Bronchial epithelial cell (primary cell): ENCODE results near the gene ATRIP. TPM values are rescaled to one million over a fixed set of nuclear protein-coding genes. Genes with fewer than 3 reads are reported as not detected.
"Not testable (repeated sequence)": the region's sequence is repeated elsewhere in the genome, so short reads cannot be mapped to it uniquely, and the experiment has no call there.

Experiments
- DNase-seq: peaks from one replicate; pipeline ENCODE4 v3.0.0-alpha.2; 2010; ENCODE audit warnings: low read depth
- FAIRE-seq: peaks from 2 replicates; lab custom pipeline; 2011; peaks lifted over from hg19 to GRCh38; lab: Jason Lieb, UNC
- H3K27me3 ChIP-seq: 2 replicates; pipeline ENCODE4 v1.5.1; 2011; ENCODE audit warnings: low read length; ENCODE audit not compliant: control insufficient read depth, insufficient read depth
- H3K36me3 ChIP-seq: 2 replicates; pipeline ENCODE4 v1.5.1; 2011; ENCODE audit warnings: low read length; ENCODE audit not compliant: control insufficient read depth, insufficient read depth
- H3K4me3 ChIP-seq: 2 replicates; pipeline ENCODE4 v1.5.1; 2011; ENCODE audit warnings: mild to moderate bottlenecking, low read depth, low read length, control low read depth
- CTCF ChIP-seq: IDR thresholded peaks from 2 replicates; pipeline ENCODE4 v1.5.1; 2011; ENCODE audit warnings: mild to moderate bottlenecking, moderate library complexity, low read length, control low read depth, inconsistent platforms; ENCODE audit not compliant: insufficient read depth, severe bottlenecking
- total RNA-seq: library from RNA; depleted of rRNA; stranded (reverse); fragments of >200 nt; gene quantifications from 2 replicates; pipeline ENCODE4 v1.2.1, GENCODE V29; 2014

Gene ATRIP
- total RNA-seq, 1 donor from 2014 or later, result 5.5 TPM

- no peak for TF ChIP-seq CTCF
- DNase-seq (no peak), FAIRE-seq (no peak)
- H3K27me3 ChIP-seq, result no peaks in the 10 kb centered on the region
- no peak overlapping the region for H3K4me3 ChIP-seq
- peaks cover 8% of the 10 kb centered on the region for H3K36me3 ChIP-seq
Observed at GRCh38 chr3:48474619-48475018, 28.1 kb downstream of the ATRIP start.

- no peak for TF ChIP-seq CTCF
- DNase-seq, result no peak
- no peak for FAIRE-seq
Observed at GRCh38 chr3:48475188-48475587, 28.7 kb downstream of the ATRIP start.

GRCh38 chr3:48476426-48477053 lies 30.0 kb downstream of the ATRIP start:
- no peak for TF ChIP-seq CTCF
- DNase-seq, result no peak
- H3K4me3 ChIP-seq, result no peak overlapping the region
- no peak for FAIRE-seq
- peaks cover 2% of the 10 kb centered on the region for H3K36me3 ChIP-seq
- H3K27me3 ChIP-seq, result no peaks in the 10 kb centered on the region

More at GRCh38 chr3:48475188-48475587, 28.7 kb downstream of the ATRIP start:
- H3K4me3 ChIP-seq, result no peak overlapping the region
- peaks cover 4% of the 10 kb centered on the region for H3K36me3 ChIP-seq
- no peaks in the 10 kb centered on the region for H3K27me3 ChIP-seq

- FAIRE-seq (no peak), DNase-seq (no peak)
- Histone ChIP-seq H3K36me3 (peaks cover 2% of the 10 kb centered on the region), H3K4me3 (no peak overlapping the region), H3K27me3 (no peaks in the 10 kb centered on the region)
- TF ChIP-seq CTCF, result no peak
Observed at GRCh38 chr3:48477959-48478520, 31.5 kb downstream of the ATRIP start.

GRCh38 chr3:48478626-48479555 lies 32.4 kb downstream of the ATRIP start:
- no peak for FAIRE-seq
- no peak for TF ChIP-seq CTCF
- Histone ChIP-seq H3K36me3 (peaks cover 2% of the 10 kb centered on the region), H3K27me3 (no peaks in the 10 kb centered on the region), H3K4me3 (no peak overlapping the region)
- DNase-seq, result no peak

- not testable (repeated sequence) for FAIRE-seq, H3K4me3 ChIP-seq, DNase-seq, H3K36me3 ChIP-seq, H3K27me3 ChIP-seq
Observed at GRCh38 chr3:48480891-48481290, 34.4 kb downstream of the ATRIP start.

- H3K27me3 ChIP-seq, DNase-seq, FAIRE-seq, H3K4me3 ChIP-seq, H3K36me3 ChIP-seq: not testable (repeated sequence)
Observed at GRCh38 chr3:48482822-48483221, 36.3 kb downstream of the ATRIP start.
